Fibroblast of skin of abdomen (primary cell): ENCODE results near the gene MYF5.

ENCODE experiments used
- DNase-seq: peaks from one replicate; pipeline ENCODE4 v3.0.0-alpha.2; 2013

MYF5 gene

DNA sequence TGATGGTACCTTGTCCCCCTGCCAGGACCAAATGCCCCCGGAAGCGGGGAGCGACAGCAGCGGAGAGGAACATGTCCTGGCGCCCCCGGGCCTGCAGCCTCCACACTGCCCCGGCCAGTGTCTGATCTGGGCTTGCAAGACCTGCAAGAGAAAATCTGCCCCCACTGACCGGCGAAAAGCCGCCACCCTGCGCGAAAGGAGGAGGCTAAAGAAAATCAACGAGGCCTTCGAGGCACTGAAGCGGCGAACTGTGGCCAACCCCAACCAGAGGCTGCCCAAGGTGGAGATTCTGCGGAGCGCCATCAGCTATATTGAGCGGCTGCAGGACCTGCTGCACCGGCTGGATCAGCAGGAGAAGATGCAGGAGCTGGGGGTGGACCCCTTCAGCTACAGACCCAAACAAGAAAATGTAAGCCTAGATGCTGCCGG lies 8.9 kb upstream of the MYF5 start:
- DNase-seq, result no peak

GRCh38 chr12:80708259-80708974 lies 8.3 kb upstream of the MYF5 start:
- DNase-seq, result no peak

DNA sequence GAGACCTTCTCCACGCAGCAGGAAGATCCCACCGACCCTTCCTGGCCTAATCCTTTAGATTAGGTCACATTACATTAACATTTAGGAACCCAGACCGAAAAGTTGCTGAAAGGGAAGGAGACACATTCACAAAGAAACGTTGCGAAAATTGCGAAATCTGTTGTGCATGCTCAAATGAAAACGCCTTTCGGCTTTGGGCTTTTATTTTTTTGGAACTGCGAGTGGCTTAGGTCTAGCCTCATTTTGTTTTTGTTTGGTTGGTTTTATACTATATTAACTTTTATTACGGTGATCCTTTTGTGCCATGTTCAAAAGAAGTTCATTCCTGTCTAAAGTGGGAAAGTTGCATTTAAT lies 7.8 kb upstream of the MYF5 start:
- DNase-seq, result no peak

GRCh38 chr12:80709811-80710726 lies 6.6 kb upstream of the MYF5 start:
- no peak for DNase-seq

GRCh38 chr12:80710727-80711449 lies 5.8 kb upstream of the MYF5 start:
- DNase-seq, result no peak

- DNase-seq, result no peak
Observed at GRCh38 chr12:80711866-80712265, 4.8 kb upstream of the MYF5 start.

DNA sequence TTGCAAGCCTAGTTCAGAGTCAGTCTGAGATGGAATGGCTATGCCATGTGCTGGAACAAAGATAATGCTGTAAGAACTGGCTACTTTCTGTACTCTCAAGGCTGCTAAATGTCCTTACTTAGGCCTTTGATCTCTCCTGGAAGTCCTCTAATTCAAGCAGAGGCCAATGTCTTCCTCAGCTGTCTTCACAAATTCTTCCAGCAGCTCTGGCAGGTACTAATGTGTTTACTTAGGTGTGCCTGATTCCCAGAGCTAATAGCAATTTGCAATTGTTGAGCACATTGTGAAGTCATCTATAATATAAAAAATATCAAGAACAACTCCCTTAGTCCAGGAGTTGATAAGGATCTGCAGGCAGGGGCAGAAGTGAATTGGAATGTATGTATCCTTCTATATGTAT lies 3.8 kb upstream of the MYF5 start:
- no peak for DNase-seq

DNA sequence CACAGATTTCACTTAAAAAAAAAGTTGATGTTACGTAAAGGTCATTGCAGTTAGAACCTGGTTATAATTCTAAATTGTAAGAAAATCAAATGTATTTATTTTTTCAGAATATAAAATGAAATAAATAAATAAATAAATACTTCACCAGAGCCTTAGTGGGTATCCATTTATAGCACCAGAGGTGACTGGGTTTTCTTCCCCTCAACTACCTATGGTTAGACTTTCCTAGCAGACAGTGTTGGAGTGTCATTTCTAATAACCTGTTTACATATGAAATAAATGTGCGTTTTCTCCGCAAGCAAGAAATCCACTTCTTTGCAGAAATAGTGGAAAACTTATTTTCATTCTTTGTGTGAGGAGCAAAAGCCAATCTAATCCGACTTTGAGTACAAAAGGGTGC lies 3.3 kb upstream of the MYF5 start:
- DNase-seq, result no peak

DNA sequence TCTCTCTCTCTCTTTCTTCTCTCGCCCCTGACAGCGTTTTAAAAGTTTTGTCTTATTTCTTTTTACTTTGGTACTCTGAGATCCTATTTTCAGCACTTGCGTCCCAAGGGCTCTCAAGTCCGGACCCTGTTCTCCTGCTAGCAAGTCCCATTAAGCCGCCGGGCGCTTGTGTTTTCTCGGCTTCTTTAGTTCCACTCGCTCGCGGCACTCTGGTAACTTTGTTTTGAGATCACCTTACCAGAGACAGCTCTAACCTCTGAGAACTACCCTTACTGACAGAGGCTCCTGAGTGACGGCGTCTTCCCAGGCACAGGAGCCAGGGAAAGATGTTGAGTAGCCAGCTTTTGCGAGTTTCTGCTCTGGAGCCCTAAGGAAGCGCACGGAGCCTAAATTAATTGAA lies 2.7 kb upstream of the MYF5 start:
- peak; percentile 14 for DNase-seq

DNA sequence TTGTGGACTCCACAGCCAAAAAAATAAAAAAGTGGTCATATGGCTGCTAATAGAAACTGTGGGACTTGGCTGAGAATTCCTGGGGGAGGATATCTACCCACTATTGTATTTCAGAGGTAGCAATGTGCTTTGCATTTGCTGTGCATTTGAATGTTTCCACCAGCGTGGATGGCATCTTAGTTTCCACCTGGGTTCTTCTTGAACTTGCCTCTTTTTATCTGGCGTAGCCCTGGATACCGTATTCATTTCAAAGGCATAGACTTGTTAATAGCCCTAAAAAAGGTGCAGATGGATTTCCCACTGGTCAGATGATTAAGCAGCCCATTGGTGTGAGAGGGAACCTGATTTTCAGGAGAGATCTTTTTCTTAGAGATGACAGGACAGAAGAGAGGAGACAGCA lies 1.9 kb upstream of the MYF5 start:
- DNase-seq, result no peak

DNA sequence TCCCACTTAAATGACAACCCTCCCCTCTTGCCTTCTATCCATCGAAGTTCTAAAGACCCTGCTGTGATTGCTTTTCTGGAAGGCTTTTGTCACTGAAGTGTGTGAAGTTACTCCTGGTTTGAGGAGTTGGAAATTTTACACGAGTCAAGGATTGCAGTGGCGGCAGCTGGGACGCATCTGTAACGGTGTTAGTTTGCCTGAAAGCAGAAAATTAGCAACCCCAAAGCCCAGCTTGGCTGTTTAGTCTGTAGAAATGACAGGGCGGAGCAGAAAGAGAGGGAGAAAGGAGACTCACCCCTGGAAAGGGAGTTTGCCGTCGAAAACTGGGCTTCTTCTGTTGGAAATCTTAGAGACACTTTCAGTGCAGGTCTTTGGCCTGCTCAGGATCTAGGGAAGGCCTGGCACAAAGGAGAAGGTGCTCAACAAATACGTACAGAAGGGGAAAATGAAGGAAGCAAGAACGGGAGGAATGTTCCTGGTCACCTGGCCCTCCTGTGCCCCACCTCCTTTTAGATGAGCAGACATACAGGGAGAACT lies 931 bp upstream of the MYF5 start:
- no peak for DNase-seq

GRCh38 chr12:80717856-80718255 lies 1.1 kb downstream of the MYF5 start:
- no peak for DNase-seq

DNA sequence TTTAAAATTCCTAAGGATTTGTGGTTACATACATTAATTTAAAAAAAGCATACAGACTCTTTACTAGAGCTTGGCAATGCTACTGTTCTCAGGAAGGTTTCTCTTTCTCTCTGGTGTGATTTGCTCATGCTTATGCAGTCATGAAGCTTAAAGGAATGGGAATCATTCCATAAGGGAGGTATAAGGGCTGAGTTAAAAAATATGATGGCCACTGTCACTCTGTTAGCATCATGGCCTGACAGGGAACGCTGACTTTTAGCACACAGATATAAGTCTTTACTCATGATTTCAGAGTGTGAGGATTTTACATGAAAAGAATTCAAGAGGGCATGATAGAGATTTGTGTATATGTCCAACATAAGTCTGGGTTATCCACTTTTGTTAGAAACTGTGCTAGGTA lies 3.8 kb downstream of the MYF5 start:
- DNase-seq, result no peak

- no peak for DNase-seq
Observed at GRCh38 chr12:80721326-80721725, 4.6 kb downstream of the MYF5 start.

- DNase-seq, result peak; percentile 8
Observed at GRCh38 chr12:80745851-80746505, 29.3 kb downstream of the MYF5 start.

GRCh38 chr12:80747800-80748199 lies 31.1 kb downstream of the MYF5 start:
- DNase-seq, result no peak

GRCh38 chr12:80749456-80749855 lies 32.7 kb downstream of the MYF5 start:
- DNase-seq, result no peak

- peak; percentile 17 for DNase-seq
Observed at GRCh38 chr12:80752464-80752863, 35.8 kb downstream of the MYF5 start.

DNA sequence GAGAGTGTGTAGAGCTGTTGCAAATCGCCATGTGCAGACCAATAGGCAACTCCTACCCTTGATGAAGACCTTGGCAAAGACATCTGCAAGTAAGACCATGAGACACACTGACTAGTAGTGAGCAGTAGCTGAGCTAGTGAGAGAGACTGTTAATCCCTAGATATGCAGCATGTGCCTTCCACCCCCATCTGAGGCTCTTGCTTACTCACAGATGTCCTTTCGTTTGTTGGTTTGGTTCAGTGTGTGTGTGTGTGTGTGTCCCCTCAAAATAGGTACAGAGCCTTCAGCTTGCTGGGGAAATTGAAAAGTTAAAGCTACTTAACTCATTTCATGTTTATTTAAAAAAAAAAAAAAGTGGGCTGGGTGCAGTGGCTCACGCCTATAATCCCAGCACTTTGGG lies 37.6 kb downstream of the MYF5 start:
- DNase-seq, result no peak

DNA sequence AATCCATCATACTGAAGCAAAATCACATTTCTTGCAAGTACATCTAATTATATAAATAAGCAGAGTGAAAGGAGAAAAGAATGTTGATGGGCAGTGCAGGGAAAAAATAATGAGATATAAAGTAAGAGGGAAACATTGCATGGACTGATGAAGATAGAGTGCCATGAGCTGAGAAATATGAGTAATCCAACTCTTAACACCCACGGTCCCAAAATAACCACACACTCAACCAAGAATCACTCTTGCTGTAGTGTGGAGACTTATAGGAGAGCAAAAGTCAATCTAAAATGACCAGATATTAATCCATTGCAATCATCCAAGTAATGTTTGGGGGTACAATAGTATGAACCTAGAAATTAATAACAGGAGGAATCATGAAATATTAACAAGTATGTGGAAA lies 40.2 kb downstream of the MYF5 start:
- DNase-seq, result peak; percentile 39

- DNase-seq, result no peak
Observed at GRCh38 chr12:80761838-80762237, 45.1 kb downstream of the MYF5 start.

DNA sequence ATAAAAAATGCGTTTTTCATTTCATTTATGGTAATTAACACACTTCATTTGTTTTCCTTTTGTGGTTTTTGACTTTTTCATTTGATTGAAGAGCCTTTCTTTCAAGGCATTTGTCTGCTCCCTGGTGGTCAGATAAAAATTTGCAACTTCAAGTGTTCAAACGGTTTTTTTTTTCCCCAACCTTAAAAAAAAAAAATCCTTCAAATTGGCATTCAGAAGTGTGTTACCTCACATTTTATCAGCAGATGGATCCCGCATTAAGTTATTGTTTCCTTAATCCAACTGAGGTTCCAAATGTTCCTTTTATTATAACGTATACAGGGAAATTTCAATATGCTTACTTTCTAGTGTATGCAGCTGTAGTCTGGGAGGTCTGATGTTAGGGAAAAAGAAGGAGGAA lies 47.2 kb downstream of the MYF5 start:
- DNase-seq, result peak; percentile 61

DNA sequence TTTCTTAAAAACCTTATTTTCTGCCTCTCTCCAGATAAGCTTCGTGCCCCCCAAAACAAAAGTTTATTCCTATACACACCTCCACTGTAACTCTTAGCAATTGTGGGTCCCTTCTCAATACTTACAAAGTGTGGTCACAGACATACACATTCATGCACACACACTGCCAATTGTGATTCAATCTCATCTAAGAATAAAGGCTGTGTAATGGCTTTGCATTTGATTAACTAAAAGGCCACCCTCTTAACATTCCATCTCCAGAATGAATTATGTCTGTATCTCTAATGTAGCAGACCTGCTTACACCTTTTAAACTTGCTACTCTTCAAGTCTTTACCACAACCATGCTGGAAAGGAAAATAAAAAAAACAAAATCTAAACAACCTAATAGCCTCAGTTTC lies 49.5 kb downstream of the MYF5 start:
- no peak for DNase-seq
